GM18870 (cell line): ENCODE results near the gene SLC23A3.

Experiments used
- ATAC-seq: cut with Tn5 transposase; IDR thresholded peaks from one replicate; pipeline ENCODE4 v1.9.1; 2021; ENCODE audit warnings: moderate library complexity; ENCODE audit not compliant: unreplicated experiment

The SLC23A3 gene

GRCh38 chr2:219169930-219170654, at the start of gene SLC23A3:
TSS of gene SLC23A3 (minus strand) at chr2:219170029. CDS start at chr2:219169984, 45 bp downstream.
- no peak for ATAC-seq

GRCh38 chr2:219218732-219219701, 49.2 kb upstream of the SLC23A3 start, which contains the start of gene ABCB6:
TSS of gene ABCB6 (minus strand) at chr2:219218958. CDS start at chr2:219218673, 285 bp downstream.
- no peak for ATAC-seq

GRCh38 chr2:219218217-219218731, 48.4 kb upstream of the SLC23A3 start:
- ATAC-seq, result no peak

GRCh38 chr2:219216535-219216915, 46.7 kb upstream of the SLC23A3 start:
- ATAC-seq, result no peak

- no peak for ATAC-seq
These were observed 46.2 kb upstream of the SLC23A3 start for GRCh38 chr2:219215871-219216534.

GRCh38 chr2:219214786-219215185, 45.0 kb upstream of the SLC23A3 start:
- no peak for ATAC-seq

GRCh38 chr2:219214141-219214540, 44.3 kb upstream of the SLC23A3 start:
- no peak for ATAC-seq

- ATAC-seq, result no peak
These were observed 43.8 kb upstream of the SLC23A3 start for GRCh38 chr2:219213486-219214071.

- ATAC-seq, result no peak
These were observed 43.2 kb upstream of the SLC23A3 start for GRCh38 chr2:219213026-219213415.

- ATAC-seq, result no peak
These were observed 41.1 kb upstream of the SLC23A3 start for GRCh38 chr2:219210886-219211362.

GRCh38 chr2:219210196-219210885, 40.5 kb upstream of the SLC23A3 start:
- ATAC-seq, result no peak

GRCh38 chr2:219209236-219210195, 39.7 kb upstream of the SLC23A3 start:
- ATAC-seq, result no peak

GRCh38 chr2:219207884-219208740, 38.3 kb upstream of the SLC23A3 start:
- no peak for ATAC-seq

- no peak for ATAC-seq
These were observed 37.5 kb upstream of the SLC23A3 start for GRCh38 chr2:219207134-219207883.

- peak; percentile 81 for ATAC-seq
These were observed 36.7 kb upstream of the SLC23A3 start, which contains the start of gene ZFAND2B for GRCh38 chr2:219206328-219207133. TSS of gene ZFAND2B (plus strand) at chr2:219206782. CDS start at chr2:219206988, 206 bp downstream.

GRCh38 chr2:219205981-219206327, 36.1 kb upstream of the SLC23A3 start:
- no peak for ATAC-seq
